H9 (cell line): Measurements from ENCODE around the gene ASGR1. TPM values are rescaled to one million over a fixed set of nuclear protein-coding genes. Genes with fewer than 3 reads are reported as not detected.

Source experiments
- DNase-seq: peaks from one replicate; pipeline ENCODE4 v3.0.0-alpha.2; 2017
- H2AFZ ChIP-seq: one replicate; pipeline ENCODE4 v1.6.1; 2013; ENCODE audit warnings: mild to moderate bottlenecking, low read length, control low read depth, moderate library complexity
- H2AK5ac ChIP-seq: 2 replicates; pipeline ENCODE4 v1.6.1; 2013; ENCODE audit warnings: low read length, control low read depth, mixed read lengths; ENCODE audit not compliant: insufficient read length
- H2BK120ac ChIP-seq: one replicate; pipeline ENCODE4 v1.6.1; 2013; ENCODE audit warnings: low read depth, mild to moderate bottlenecking, low read length, control low read depth, inconsistent platforms; ENCODE audit not compliant: poor library complexity, severe bottlenecking
- H2BK12ac ChIP-seq: 2 replicates; pipeline ENCODE4 v1.6.1; 2013; ENCODE audit warnings: low read length, control low read depth, mixed read lengths, low read depth; ENCODE audit not compliant: insufficient read length
- H2BK15ac ChIP-seq: 2 replicates; pipeline ENCODE4 v1.6.1; 2013; ENCODE audit warnings: low read depth, low read length, control low read depth
- H2BK20ac ChIP-seq: one replicate; pipeline ENCODE4 v1.6.1; 2013; ENCODE audit warnings: low read depth, mild to moderate bottlenecking, low read length, control low read depth, inconsistent platforms; ENCODE audit not compliant: poor library complexity, severe bottlenecking
- H2BK5ac ChIP-seq: 2 replicates; pipeline ENCODE4 v1.6.1; 2013; ENCODE audit warnings: low read length, control low read depth, mixed read lengths; ENCODE audit not compliant: insufficient read length
- H3K14ac ChIP-seq: 2 replicates; pipeline ENCODE4 v1.6.1; 2013; ENCODE audit warnings: low read length, control low read depth; ENCODE audit not compliant: insufficient read depth
- H3K18ac ChIP-seq: 2 replicates; pipeline ENCODE4 v1.6.1; 2013; ENCODE audit warnings: low read depth, mild to moderate bottlenecking, mixed read lengths, low read length, control low read depth; ENCODE audit not compliant: insufficient read length
- H3K23ac ChIP-seq: 2 replicates; pipeline ENCODE4 v1.6.1; 2013; ENCODE audit warnings: low read length, control low read depth, mixed read lengths, low read depth; ENCODE audit not compliant: insufficient read length
- H3K23me2 ChIP-seq: 2 replicates; pipeline ENCODE4 v1.6.1; 2013; ENCODE audit warnings: low read depth, mild to moderate bottlenecking, mixed read lengths, low read length, control low read depth; ENCODE audit not compliant: insufficient read length, poor library complexity, severe bottlenecking
- H3K27ac ChIP-seq: 2 replicates; pipeline ENCODE4 v1.5.1; 2013; ENCODE audit warnings: low read length, control low read depth, mixed read lengths, low read depth; ENCODE audit not compliant: insufficient read length
- H3K27me3 ChIP-seq: 2 replicates; pipeline ENCODE4 v1.6.1; 2013; ENCODE audit warnings: low read length, control low read depth, inconsistent platforms; ENCODE audit not compliant: insufficient read depth
- H3K4ac ChIP-seq: 2 replicates; pipeline ENCODE4 v1.6.1; 2013; ENCODE audit warnings: low read depth, mild to moderate bottlenecking, control low read depth, inconsistent platforms, low read length, moderate library complexity
- H3K4me1 ChIP-seq: 2 replicates; pipeline ENCODE4 v1.6.1; 2013; ENCODE audit warnings: low read length, control low read depth, inconsistent platforms; ENCODE audit not compliant: insufficient read depth
- H3K4me2 ChIP-seq: 2 replicates; pipeline ENCODE4 v1.6.1; 2013; ENCODE audit warnings: low read length, control low read depth, mixed read lengths; ENCODE audit not compliant: insufficient read length, insufficient read depth
- H3K56ac ChIP-seq: 2 replicates; pipeline ENCODE4 v1.6.1; 2013; ENCODE audit warnings: low read depth, mild to moderate bottlenecking, mixed read lengths, low read length, control low read depth; ENCODE audit not compliant: insufficient read length
- H3K79me1 ChIP-seq: 2 replicates; pipeline ENCODE4 v1.6.1; 2013; ENCODE audit warnings: low read depth, mild to moderate bottlenecking, moderate library complexity, low read length, control low read depth, inconsistent platforms; ENCODE audit not compliant: insufficient read depth, poor library complexity, severe bottlenecking
- H3K79me2 ChIP-seq: 2 replicates; pipeline ENCODE4 v1.6.1; 2013; ENCODE audit warnings: low read length, control low read depth, inconsistent platforms; ENCODE audit not compliant: insufficient read depth
- H3K9ac ChIP-seq: 2 replicates; pipeline ENCODE4 v1.6.1; 2013; ENCODE audit warnings: low read length, control low read depth, mixed read lengths; ENCODE audit not compliant: insufficient read length; ENCODE audit errors: extremely low read depth
- H3K9me3 ChIP-seq: one replicate; pipeline ENCODE4 v1.6.1; 2013; ENCODE audit warnings: low read depth, low read length, inconsistent platforms; ENCODE audit not compliant: control insufficient read depth
- H3T11ph ChIP-seq: one replicate; pipeline ENCODE4 v1.6.1; 2013; ENCODE audit warnings: mild to moderate bottlenecking, low read length, control low read depth, inconsistent platforms
- H4K20me1 ChIP-seq: one replicate; pipeline ENCODE4 v1.6.1; 2013; ENCODE audit not compliant: control insufficient read depth, insufficient read length, insufficient read depth
- H4K5ac ChIP-seq: 2 replicates; pipeline ENCODE4 v1.6.1; 2013; ENCODE audit warnings: low read depth, mild to moderate bottlenecking, mixed read lengths, low read length, control low read depth; ENCODE audit not compliant: insufficient read length
- H4K8ac ChIP-seq: replicated peaks from 2 replicates; pipeline ENCODE4 v1.6.1; 2013; ENCODE audit warnings: low read length, control low read depth, mixed read lengths, low read depth; ENCODE audit not compliant: insufficient read length
- H4K91ac ChIP-seq: 2 replicates; pipeline ENCODE4 v1.6.1; 2013; ENCODE audit warnings: low read depth, mild to moderate bottlenecking, moderate library complexity, mixed read lengths, low read length, control low read depth; ENCODE audit not compliant: insufficient read length
- H3K27ac Mint-ChIP-seq, 3 experiments: 2 replicates in 2 of 3; 3 replicates in 1 of 3; pipeline ENCODE4 v1.8.0; 2020 to 2021; ENCODE audit warnings: mixed read lengths in 3 of 3, mild to moderate bottlenecking in 1 of 3, moderate library complexity in 1 of 3
- H3K27me3 Mint-ChIP-seq: 2 replicates; pipeline ENCODE4 v1.8.0; 2021; ENCODE audit warnings: low read depth, mild to moderate bottlenecking, moderate library complexity, mixed read lengths
- H3K36me3 Mint-ChIP-seq, 3 experiments: 2 replicates in 2 of 3; 3 replicates in 1 of 3; pipeline ENCODE4 v1.8.0; 2020 to 2021; ENCODE audit warnings: low read depth in 3 of 3, mixed read lengths in 3 of 3; ENCODE audit not compliant: insufficient read depth in 1 of 3
- H3K4me1 Mint-ChIP-seq, 2 experiments: 2 replicates each; pipeline ENCODE4 v1.8.0; 2020; ENCODE audit warnings: mixed read lengths in 2 of 2
- H3K4me3 Mint-ChIP-seq, 2 experiments: 2 replicates in 1 of 2; 3 replicates in 1 of 2; pipeline ENCODE4 v1.8.0; 2020 to 2021; ENCODE audit warnings: mild to moderate bottlenecking in 2 of 2, mixed read lengths in 2 of 2, moderate library complexity in 1 of 2
- H3K9me3 Mint-ChIP-seq, 2 experiments: 2 replicates in 1 of 2; 3 replicates in 1 of 2; pipeline ENCODE4 v1.8.0; 2020; ENCODE audit warnings: mild to moderate bottlenecking in 2 of 2, mixed read lengths in 2 of 2, moderate library complexity in 1 of 2
- WGBS: extraction: QIAGEN DNeasy Blood & Tissue Kit; methylation state at CpG from one replicate; pipeline ENCODE4 v1.1.7; 2013; ENCODE audit warnings: missing lambda C conversion rate, low lambda C conversion rate, mixed read lengths; ENCODE audit not compliant: insufficient read length; ENCODE audit errors: extremely low coverage; 5-methylcytosine and 5-hydroxymethylcytosine counted together
- total RNA-seq: library from RNA; stranded (reverse); gene quantifications from 2 replicates; pipeline ENCODE4 v1.2.1, GENCODE V29; 2021
- TF ChIP-seq, protein P1 (sequence below): fragments of 200-600 bp; sonication (generic); conservative IDR thresholded peaks from 3 replicates; pipeline ENCODE4 v1.8.0; 2021; ENCODE audit warnings: antibody characterized with exemption, mild to moderate bottlenecking

ASGR1 gene
- total RNA-seq, 1 experiment from 2014 or later = 5.9 TPM

DNA sequence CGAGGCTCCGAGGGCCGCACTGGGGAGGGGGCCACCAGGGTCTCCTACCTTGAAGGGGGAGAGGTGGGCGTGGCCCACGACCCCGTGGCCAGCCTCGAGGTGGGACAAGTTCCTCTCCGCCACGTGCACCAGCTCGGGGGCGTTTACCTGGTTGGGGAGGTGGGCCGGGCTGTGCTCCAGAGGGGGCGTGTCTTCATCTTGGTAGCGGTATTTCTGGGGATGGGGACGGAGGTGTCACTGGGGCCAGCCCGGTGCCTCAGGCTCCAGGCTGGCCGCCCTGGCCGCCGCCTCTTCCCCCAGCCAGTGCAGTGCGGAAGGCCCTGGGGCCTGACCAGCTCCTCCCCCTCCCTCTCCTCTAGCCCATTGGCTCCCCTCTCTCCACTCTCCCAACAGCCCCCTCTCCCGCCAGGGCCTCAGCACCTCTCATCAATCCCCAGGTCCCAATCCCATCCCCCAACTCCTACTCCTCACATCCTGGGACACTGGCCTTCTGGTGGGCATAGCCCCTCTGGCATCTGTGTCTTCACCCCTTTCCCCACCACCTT lies 28.9 kb upstream of the ASGR1 start:
- Histone ChIP-seq H3K27ac (no peak overlapping the region), H3K4me1 (peaks cover 12% of the 10 kb centered on the region; the same call in 1 of the 2 replicates), H3K23me2 (peaks cover 10% of the 10 kb centered on the region), H2BK5ac (no peak overlapping the region), H3K9me3 (no peaks in the 10 kb centered on the region), H3K79me1 (peaks cover 2% of the 10 kb centered on the region), H2BK120ac (no peak overlapping the region), H3K14ac (0 out of 2 replicates have a peak overlapping the region, but pooled peaks have one; percentile 15), H4K91ac (no peak overlapping the region), H3K4ac (no peak overlapping the region), H3K9ac (no peak overlapping the region), H2AK5ac (no peak overlapping the region), H4K8ac (no peak overlapping the region), H3K18ac (peak overlapping the region; percentile 28), H2BK12ac (no peak overlapping the region), H3K79me2 (peaks cover 3% of the 10 kb centered on the region; the same call in 1 of the 2 replicates), H3K4me2 (peak overlapping the region; percentile 57), H3K23ac (no peak overlapping the region), H3K27me3 (no peaks in the 10 kb centered on the region), H2AFZ (no peak overlapping the region), H3T11ph (no peak overlapping the region), H2BK15ac (no peak overlapping the region), H3K56ac (no peak overlapping the region), H4K5ac (no peak overlapping the region), H2BK20ac (no peak overlapping the region), H4K20me1 (no peaks in the 10 kb centered on the region)
- Mint-ChIP-seq H3K36me3 (peaks cover 3 to 12% (median 7%) of the 10 kb centered on the region in 3 experiments; a peak in 6 of 7 replicates), H3K27ac (peak overlapping the region in 2 of 3 experiments; percentile 3 to 67; a peak in 3 of 7 replicates), H3K4me1 (peaks cover 45 to 73% of the 10 kb centered on the region in 2 experiments), H3K4me3 (peak overlapping the region; percentile 29 to 83), H3K27me3 (no peaks in the 10 kb centered on the region; the same call in none of the 2 replicates), H3K9me3 (no peaks in the 10 kb centered on the region)
- WGBS = no CpG with 5 or more reads among the region's 21 CpGs
- DNase-seq = peak; percentile 93
- TF ChIP-seq, protein P1, sequence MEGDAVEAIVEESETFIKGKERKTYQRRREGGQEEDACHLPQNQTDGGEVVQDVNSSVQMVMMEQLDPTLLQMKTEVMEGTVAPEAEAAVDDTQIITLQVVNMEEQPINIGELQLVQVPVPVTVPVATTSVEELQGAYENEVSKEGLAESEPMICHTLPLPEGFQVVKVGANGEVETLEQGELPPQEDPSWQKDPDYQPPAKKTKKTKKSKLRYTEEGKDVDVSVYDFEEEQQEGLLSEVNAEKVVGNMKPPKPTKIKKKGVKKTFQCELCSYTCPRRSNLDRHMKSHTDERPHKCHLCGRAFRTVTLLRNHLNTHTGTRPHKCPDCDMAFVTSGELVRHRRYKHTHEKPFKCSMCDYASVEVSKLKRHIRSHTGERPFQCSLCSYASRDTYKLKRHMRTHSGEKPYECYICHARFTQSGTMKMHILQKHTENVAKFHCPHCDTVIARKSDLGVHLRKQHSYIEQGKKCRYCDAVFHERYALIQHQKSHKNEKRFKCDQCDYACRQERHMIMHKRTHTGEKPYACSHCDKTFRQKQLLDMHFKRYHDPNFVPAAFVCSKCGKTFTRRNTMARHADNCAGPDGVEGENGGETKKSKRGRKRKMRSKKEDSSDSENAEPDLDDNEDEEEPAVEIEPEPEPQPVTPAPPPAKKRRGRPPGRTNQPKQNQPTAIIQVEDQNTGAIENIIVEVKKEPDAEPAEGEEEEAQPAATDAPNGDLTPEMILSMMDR = no peak
